Adipocyte (in vitro differentiated cells): ENCODE data around the gene RAMP3.

Experiments used
- DNase-seq: peaks from one replicate; pipeline ENCODE4 v3.0.0-alpha.2; 2015; ENCODE audit warnings: low read depth
- H3K27me3 ChIP-seq: replicated peaks from 2 replicates; pipeline ENCODE4 v1.7.0; 2013; ENCODE audit warnings: mild to moderate bottlenecking, low read length, moderate library complexity; ENCODE audit not compliant: control insufficient read depth, insufficient read depth
- H3K36me3 ChIP-seq: 2 replicates; pipeline ENCODE4 v1.7.0; 2013; ENCODE audit warnings: low read length, mild to moderate bottlenecking, moderate library complexity; ENCODE audit not compliant: control insufficient read depth, insufficient read depth, severe bottlenecking
- H3K4me1 ChIP-seq: 2 replicates; pipeline ENCODE4 v1.7.0; 2013; ENCODE audit warnings: mild to moderate bottlenecking, low read length, moderate library complexity; ENCODE audit not compliant: control insufficient read depth, insufficient read depth
- H3K4me3 ChIP-seq: 2 replicates; pipeline ENCODE4 v1.7.0; 2013; ENCODE audit warnings: mild to moderate bottlenecking, low read length, moderate library complexity
- H3K9ac ChIP-seq: 2 replicates; pipeline ENCODE4 v1.7.0; 2013; ENCODE audit warnings: mild to moderate bottlenecking, low read length, moderate library complexity
- H3K9me3 ChIP-seq: 2 replicates; pipeline ENCODE4 v1.7.0; 2013; ENCODE audit warnings: mild to moderate bottlenecking, low read length, moderate library complexity; ENCODE audit not compliant: control insufficient read depth

RAMP3 gene

GRCh38 chr7:45181991-45182855, 24.6 kb downstream of the RAMP3 start:
- DNase-seq, result no peak

GRCh38 chr7:45182856-45183710, 25.5 kb downstream of the RAMP3 start:
- no peak for DNase-seq
- Histone ChIP-seq H3K27me3 (peaks cover 44% of the 10 kb centered on the region), H3K9me3 (no peaks in the 10 kb centered on the region), H3K4me3 (no peak overlapping the region), H3K36me3 (no peaks in the 10 kb centered on the region), H3K9ac (no peak overlapping the region), H3K4me1 (no peaks in the 10 kb centered on the region)

More at GRCh38 chr7:45181991-45182855, 24.6 kb downstream of the RAMP3 start:
- Histone ChIP-seq H3K9me3 (no peaks in the 10 kb centered on the region), H3K27me3 (peaks cover 44% of the 10 kb centered on the region), H3K4me1 (no peaks in the 10 kb centered on the region), H3K4me3 (no peak overlapping the region), H3K36me3 (no peaks in the 10 kb centered on the region), H3K9ac (no peak overlapping the region)

- Histone ChIP-seq H3K27me3 (peaks cover 44% of the 10 kb centered on the region), H3K4me3 (no peak overlapping the region), H3K4me1 (no peaks in the 10 kb centered on the region), H3K9me3 (no peaks in the 10 kb centered on the region), H3K36me3 (no peaks in the 10 kb centered on the region), H3K9ac (no peak overlapping the region)
- DNase-seq, result no peak
These were observed 26.2 kb downstream of the RAMP3 start for GRCh38 chr7:45183711-45184210.

- DNase-seq, result no peak
These were observed 26.9 kb downstream of the RAMP3 start for GRCh38 chr7:45184326-45185027.

GRCh38 chr7:45185028-45185863, 27.7 kb downstream of the RAMP3 start:
- Histone ChIP-seq H3K4me3 (no peak overlapping the region), H3K4me1 (no peaks in the 10 kb centered on the region), H3K27me3 (peaks cover 35% of the 10 kb centered on the region), H3K9me3 (no peaks in the 10 kb centered on the region), H3K9ac (no peak overlapping the region), H3K36me3 (no peaks in the 10 kb centered on the region)
- DNase-seq, result no peak

More at GRCh38 chr7:45184326-45185027, 26.9 kb downstream of the RAMP3 start:
- peaks cover 41% of the 10 kb centered on the region for H3K27me3 ChIP-seq
- no peak overlapping the region for H3K9ac ChIP-seq
- no peaks in the 10 kb centered on the region for H3K9me3 ChIP-seq
- H3K4me3 ChIP-seq, result no peak overlapping the region
- H3K4me1 ChIP-seq, result no peaks in the 10 kb centered on the region
- H3K36me3 ChIP-seq, result no peaks in the 10 kb centered on the region

- no peak for DNase-seq
- Histone ChIP-seq H3K36me3 (no peaks in the 10 kb centered on the region), H3K9ac (no peak overlapping the region), H3K9me3 (no peaks in the 10 kb centered on the region), H3K4me3 (no peak overlapping the region), H3K27me3 (peaks cover 36% of the 10 kb centered on the region), H3K4me1 (no peaks in the 10 kb centered on the region)
These were observed 28.3 kb downstream of the RAMP3 start for GRCh38 chr7:45185864-45186250.

- DNase-seq, result no peak
- Histone ChIP-seq H3K4me3 (no peak overlapping the region), H3K9me3 (no peaks in the 10 kb centered on the region), H3K27me3 (peaks cover 32% of the 10 kb centered on the region), H3K4me1 (no peaks in the 10 kb centered on the region), H3K36me3 (no peaks in the 10 kb centered on the region), H3K9ac (no peak overlapping the region)
These were observed 28.7 kb downstream of the RAMP3 start for GRCh38 chr7:45186261-45186813.

GRCh38 chr7:45187089-45187945, 29.7 kb downstream of the RAMP3 start:
- no peak overlapping the region for H3K9ac ChIP-seq
- H3K27me3 ChIP-seq, result peaks cover 32% of the 10 kb centered on the region
- no peak overlapping the region for H3K4me3 ChIP-seq
- no peaks in the 10 kb centered on the region for H3K36me3 ChIP-seq
- no peaks in the 10 kb centered on the region for H3K4me1 ChIP-seq
- H3K9me3 ChIP-seq, result peaks cover under 1% of the 10 kb centered on the region
- no peak for DNase-seq

GRCh38 chr7:45187946-45188411, 30.4 kb downstream of the RAMP3 start:
- Histone ChIP-seq H3K9me3 (peaks cover 7% of the 10 kb centered on the region), H3K36me3 (no peaks in the 10 kb centered on the region), H3K4me3 (no peak overlapping the region), H3K4me1 (no peaks in the 10 kb centered on the region), H3K27me3 (peaks cover 29% of the 10 kb centered on the region), H3K9ac (no peak overlapping the region)
- no peak for DNase-seq
